K562 (cell line): Measurements from ENCODE around the gene C1orf21. TPM values are rescaled to one million over a fixed set of nuclear protein-coding genes. Genes with fewer than 3 reads are reported as not detected.

Source experiments
- ATAC-seq: fragments of 200-7000 bp; cut with Tn5 transposase; 3 replicates; pipeline ENCODE4 v1.9.1; 2020; ENCODE audit warnings: moderate library complexity
- BruUV-seq: library from RNA; stranded (reverse); fragments of 400-500 nt; replicated peaks from 2 replicates; lab custom pipeline; 2021; lab: Mats Ljungman, UMichigan
- CTCF ChIA-PET: fragments of 300-600 bp; formaldehyde crosslinking; extraction: SDS; loops from one replicate; lab custom pipeline; 2021; ENCODE audit warnings: low intra/inter-chr PET ratio; lab: Yijun Ruan, JAX
- POLR2A ChIA-PET: fragments of 300-600, 350-650 bp; sonication (Branson Sonifier 250); formaldehyde crosslinking; extraction: SDS; loops from one replicate; lab custom pipeline; 2021; ENCODE audit warnings: antibody characterized with exemption, inconsistent platforms; lab: Yijun Ruan, JAX
- DNase-seq, 4 experiments: peaks; one replicate each; pipeline versions ENCODE4 v3.0.0 to v3.0.0-alpha.2; 2011 to 2018; ENCODE audit warnings: low spot score in 3 of 4, mixed read lengths in 3 of 4; ENCODE audit errors: extremely low read depth in 1 of 4
- FAIRE-seq: peaks from 2 replicates; lab custom pipeline; 2011; peaks lifted over from hg19 to GRCh38; lab: Jason Lieb, UNC
- H2AFZ ChIP-seq: 2 replicates; pipeline ENCODE4 v1.6.0; 2011; ENCODE audit warnings: low read depth, low read length, control low read depth, inconsistent platforms
- H3K27ac ChIP-seq: fragments of 200-600 bp; 3 replicates; pipeline ENCODE4 v1.8.0; 2011; ENCODE audit warnings: low read depth, mild to moderate bottlenecking, control low read depth, inconsistent platforms, low read length, moderate library complexity, mixed read lengths; ENCODE audit errors: extremely low read depth
- H3K27me3 ChIP-seq, 2 experiments: fragments of 300-600 bp in 1 of 2; 2 replicates in 1 of 2; 3 replicates in 1 of 2; pipeline versions ENCODE4 v1.6.0 to v1.8.0; 2011; ENCODE audit warnings: inconsistent platforms in 2 of 2, low read length in 2 of 2, mild to moderate bottlenecking in 1 of 2, mixed read lengths in 1 of 2, moderate library complexity in 1 of 2; ENCODE audit not compliant: control insufficient read depth in 2 of 2, insufficient read depth in 2 of 2
- H3K36me3 ChIP-seq: fragments of 300-600 bp; 3 replicates; pipeline ENCODE4 v1.8.0; 2011; ENCODE audit warnings: mild to moderate bottlenecking, low read length, inconsistent platforms; ENCODE audit not compliant: control insufficient read depth, insufficient read depth
- H3K4me1 ChIP-seq, 2 experiments: fragments of 200-600 bp in 1 of 2; replicated peaks in 1 of 2; 2 replicates in 1 of 2; 3 replicates in 1 of 2; pipeline versions ENCODE4 v1.5.1 to v1.8.0; 2011; ENCODE audit warnings: inconsistent platforms in 2 of 2, low read length in 2 of 2, mild to moderate bottlenecking in 1 of 2, mixed read lengths in 1 of 2, moderate library complexity in 1 of 2; ENCODE audit not compliant: control insufficient read depth in 2 of 2, insufficient read depth in 2 of 2
- H3K4me2 ChIP-seq: 2 replicates; pipeline ENCODE4 v1.6.1; 2011; ENCODE audit warnings: low read length, control low read depth, inconsistent platforms, mixed read lengths; ENCODE audit not compliant: insufficient read depth
- H3K4me3 ChIP-seq: fragments of 200-600 bp; sonication (generic), shearing (Covaris generic); 2 replicates; pipeline ENCODE4 v1.5.1; 2016; ENCODE audit warnings: control low read depth, inconsistent platforms
- H3K79me2 ChIP-seq: fragments of 200-600 bp; 3 replicates; pipeline ENCODE4 v1.8.0; 2011; ENCODE audit warnings: low read length, inconsistent platforms; ENCODE audit not compliant: control insufficient read depth, insufficient read depth
- H3K9ac ChIP-seq, 2 experiments: 2 replicates each; pipeline versions ENCODE4 v1.6.0 to v1.6.1; 2011; ENCODE audit warnings: low read depth in 2 of 2, low read length in 2 of 2, control low read depth in 1 of 2, inconsistent platforms in 1 of 2, mild to moderate bottlenecking in 1 of 2, mixed read lengths in 1 of 2; ENCODE audit not compliant: insufficient read depth in 1 of 2
- H3K9me1 ChIP-seq: one replicate; pipeline ENCODE4 v1.6.0; 2011; ENCODE audit warnings: inconsistent platforms, mild to moderate bottlenecking, low read length, moderate library complexity; ENCODE audit not compliant: control insufficient read depth, insufficient read depth
- H3K9me3 ChIP-seq: replicated peaks from 2 replicates; pipeline ENCODE4 v1.5.1; 2011; ENCODE audit warnings: low read depth, low read length, inconsistent platforms; ENCODE audit not compliant: control insufficient read depth, insufficient read depth
- H4K20me1 ChIP-seq: replicated peaks from 2 replicates; pipeline ENCODE4 v1.6.1; 2011; ENCODE audit warnings: low read length, inconsistent platforms, mixed read lengths; ENCODE audit not compliant: control insufficient read depth, insufficient read depth
- ARHGAP35 ChIP-seq: fragments of 450-650 bp; IDR thresholded peaks from 2 replicates; pipeline ENCODE4 v1.6.1; 2018; ENCODE audit not compliant: partially characterized antibody
- ATF1 ChIP-seq, 2 experiments: fragments of 450-650 bp in 1 of 2; IDR thresholded peaks; 2 replicates each; pipeline ENCODE4 v1.6.1; 2016; ENCODE audit warnings: missing compliant biosample characterization in 1 of 2, missing genetic modification characterization in 1 of 2
- EP400 ChIP-seq: fragments of 450-650 bp; IDR thresholded peaks from 2 replicates; pipeline ENCODE4 v1.6.1; 2017; ENCODE audit warnings: antibody characterized with exemption, mild to moderate bottlenecking, moderate library complexity
- FOXM1 ChIP-seq, 2 experiments: fragments of 450-650 bp in 1 of 2; sonication (generic) in 1 of 2; formaldehyde crosslinking in 1 of 2; IDR thresholded peaks; 2 replicates each; pipeline versions ENCODE4 v1.6.1 to v1.9.0; 2017 to 2022; ENCODE audit warnings: low read depth in 2 of 2, mild to moderate bottlenecking in 2 of 2, missing genetic modification reagents in 1 of 2, moderate library complexity in 1 of 2
- HINFP ChIP-seq: fragments of 450-650 bp; conservative IDR thresholded peaks from 2 replicates; pipeline ENCODE4 v1.6.1; 2016; ENCODE audit warnings: missing genetic modification characterization, low read depth, mild to moderate bottlenecking, control low read depth, missing compliant biosample characterization
- HIVEP1 ChIP-seq: fragments of 250-450 bp; sonication (Bioruptor Pico); IDR thresholded peaks from 2 replicates; pipeline ENCODE4 v1.4.0; 2020; ENCODE audit warnings: mild to moderate bottlenecking
- MAZ ChIP-seq, 2 experiments: fragments of 450-650 bp in 1 of 2; sonication (generic) in 1 of 2; formaldehyde crosslinking; IDR thresholded peaks in 1 of 2; conservative IDR thresholded peaks in 1 of 2; 2 replicates each; pipeline versions ENCODE4 v1.4.0 to v1.5.0; 2020; ENCODE audit warnings: mild to moderate bottlenecking in 1 of 2, missing genetic modification reagents in 1 of 2
- MCM2 ChIP-seq: fragments of 450-650 bp; IDR thresholded peaks from 2 replicates; pipeline ENCODE4 v1.6.1; 2017; ENCODE audit warnings: low read depth, mild to moderate bottlenecking
- PTTG1 ChIP-seq: fragments of 450-650 bp; IDR thresholded peaks from 2 replicates; pipeline ENCODE4 v1.6.1; 2016; ENCODE audit warnings: low read depth, mild to moderate bottlenecking, missing genetic modification characterization, missing compliant biosample characterization
- SMAD1 ChIP-seq: fragments of 150-350 bp; IDR thresholded peaks from 2 replicates; pipeline ENCODE4 v1.6.1; 2014; ENCODE audit warnings: low read length, low read depth; ENCODE audit not compliant: partially characterized antibody
- ZBTB26 ChIP-seq: fragments of 450-650 bp; formaldehyde crosslinking; IDR thresholded peaks from 2 replicates; pipeline ENCODE4 v1.4.0; 2022; ENCODE audit warnings: missing genetic modification characterization
- ZNF57 ChIP-seq: fragments of 450-650 bp; formaldehyde crosslinking; IDR thresholded peaks from 2 replicates; pipeline ENCODE4 v1.4.0; 2020; ENCODE audit warnings: mild to moderate bottlenecking, moderate library complexity
- ZNF639 ChIP-seq, 2 experiments: fragments of 200-800 bp in 1 of 2; sonication (Bioruptor generic) in 1 of 2; sonication (generic) in 1 of 2; formaldehyde crosslinking in 1 of 2; IDR thresholded peaks in 1 of 2; conservative IDR thresholded peaks in 1 of 2; 2 replicates each; pipeline versions ENCODE4 v1.5.0 to v1.6.1; 2016 to 2020; ENCODE audit warnings: missing compliant biosample characterization in 1 of 2, missing genetic modification characterization in 1 of 2, missing genetic modification reagents in 1 of 2
- WGBS: fragments of 100-300 bp; shearing (Covaris generic); methylation state at CpG from one replicate; pipeline ENCODE4 v1.1.6; 2016; ENCODE audit warnings: low coverage, mixed read lengths; ENCODE audit not compliant: insufficient coverage; ENCODE audit errors: missing lambda C conversion rate; 5-methylcytosine and 5-hydroxymethylcytosine counted together
- in situ Hi-C: fragments of 300-500 bp; cut with MboI; formaldehyde crosslinking; loops from 4 replicates; pipeline ENCODE4 v1.15.0; 2018; ENCODE audit warnings: inconsistent platforms, mixed read lengths
- intact Hi-C: fragments of 100-400 bp; cut with micrococcal nuclease; formaldehyde crosslinking; loops from 2 replicates; pipeline ENCODE4 v1.14.2; 2022
- polyA plus RNA-seq, 8 experiments: library from polyadenylated mRNA; depleted of rRNA in 4 of 8; stranded (reverse) in 5 of 8; unstranded in 3 of 8; fragments of >200 nt; fragmentation: Nextera tagmentation in 2 of 8; fragmentation: Illumina TruSeq in 1 of 8; extraction: Ambion mirVana in 2 of 8; extraction: Trizol in 1 of 8; gene quantifications; 2 replicates each; pipeline versions ENCODE4 v1.2.1 to v1.2.3, GENCODE V29; 2011 to 2014; ENCODE audit warnings: inconsistent platforms in 1 of 8, missing spikeins in 1 of 8
- total RNA-seq, 7 experiments: library from RNA; depleted of rRNA in 6 of 7; stranded (reverse); fragments of >200 nt in 6 of 7; fragmentation: Illumina TruSeq in 2 of 7; extraction: Trizol in 2 of 7; gene quantifications; 2 replicates each; pipeline versions ENCODE4 v1.2.1 to v1.2.3, GENCODE V29; 2011 to 2021; ENCODE audit warnings: low replicate concordance in 1 of 7

C1orf21 gene
- total and polyA plus RNA-seq, 9 of the 15 experiments (the other 6 are each of a cell fraction or from before 2014, with no cell fraction given): under 0.01 to 0.31 (median 0.07) TPM

GRCh38 chr1:184417916-184418315 lies 31.1 kb downstream of the C1orf21 start:
- no peaks in the 10 kb centered on the region for H3K36me3 ChIP-seq
- DNase-seq: no peak
- H3K27ac ChIP-seq: no peak overlapping the region
- H3K9me3 ChIP-seq: no peaks in the 10 kb centered on the region
- H3K9me1 ChIP-seq: no peaks in the 10 kb centered on the region
- ChIA-PET POLR2A (no interaction called here), CTCF (no interaction called here)
- WGBS: 0% methylated on average over 1 of the region's 1 CpG
- no peak overlapping the region for H3K4me3 ChIP-seq
- FAIRE-seq: no peak
- ATAC-seq: no peak
- intact Hi-C loops: no loop called here
- H3K79me2 ChIP-seq: no peaks in the 10 kb centered on the region
- in situ Hi-C loops: no loop called here
- peaks cover 0 to 5% of the 10 kb centered on the region in 2 experiments; a peak in 3 of 5 replicates for H3K27me3 ChIP-seq
- TF ChIP-seq ZBTB26 (CRISPR knock-in tag) (no peak), MAZ (CRISPR knock-in tag; conservative IDR thresholded peaks at IDR 0.05 in 1 of 2, IDR thresholded peaks at IDR 0.05 in 1 of 2) (no peak), MCM2 (no peak), ZNF639 (CRISPR knock-in tag; conservative IDR thresholded peaks at IDR 0.05 in 1 of 2, IDR thresholded peaks at IDR 0.05 in 1 of 2) (no peak), EP400 (no peak), HINFP (tag) (no peak), HIVEP1 (CRISPR knock-in tag) (no peak), FOXM1 (IDR thresholded peaks at IDR 0.05; ENCODE audit: low read depth) (no peak), FOXM1 (CRISPR knock-in tag; IDR thresholded peaks at IDR 0.05; ENCODE audit: low read depth) (no peak), ARHGAP35 (no peak), PTTG1 (tag) (no peak), ZNF57 (no peak), ATF1 (CRISPR knock-in tag; IDR thresholded peaks at IDR 0.05) (no peak), ATF1 (tag; IDR thresholded peaks at IDR 0.05) (no peak), SMAD1 (no peak)
- no peaks in the 10 kb centered on the region for H4K20me1 ChIP-seq
- no peaks in the 10 kb centered on the region for H3K4me1 ChIP-seq
- no peak overlapping the region for H3K4me2 ChIP-seq
- H2AFZ ChIP-seq: no peak overlapping the region
- BruUV-seq: no TSS peak
- no peak overlapping the region for H3K9ac ChIP-seq
